ENCODE data around the gene SPAG5. TPM values are rescaled to one million over a fixed set of nuclear protein-coding genes. Genes with fewer than 3 reads are reported as not detected.

SPAG5 gene
- polyA plus RNA-seq, 1 donor from 2014 or later = 19.9 TPM

GRCh38 chr17:28549236-28550132 lies 49.3 kb downstream of the SPAG5 start:
- Histone ChIP-seq H3K4me3 (ENCODE audit: low read length) (no peak overlapping the region), H4K20me1 (ENCODE audit: insufficient read depth) (no peaks in the 10 kb centered on the region), H3K27ac (ENCODE audit: low read length) (no peak overlapping the region), H3K9me2 (ENCODE audit: insufficient read depth, low read length) (no peaks in the 10 kb centered on the region), H3K27me3 (ENCODE audit: insufficient read depth, low read depth, low read length) (no peaks in the 10 kb centered on the region), H3K36me3 (ENCODE audit: insufficient read depth, low read length) (no peaks in the 10 kb centered on the region), H3K9ac (ENCODE audit: low read length) (no peak overlapping the region), H3F3A (ENCODE audit: insufficient read depth, low read length, poor library complexity, severe bottlenecking) (no peaks in the 10 kb centered on the region), H3K9me3 (ENCODE audit: low read length) (no peaks in the 10 kb centered on the region), H2AFZ (ENCODE audit: low read depth, low read length) (no peak overlapping the region), H3K4me2 (ENCODE audit: low read length) (no peak overlapping the region), H3K79me2 (replicated peaks; ENCODE audit: insufficient read depth, low read length) (peaks cover 8% of the 10 kb centered on the region)
- TF ChIP-seq POLR2AphosphoS5 (IDR thresholded peaks at IDR 0.05) (no peak), MXI1 (conservative IDR thresholded peaks at IDR 0.05; ENCODE audit: poor library complexity, severe bottlenecking) (no peak), EP300 (conservative IDR thresholded peaks at IDR 0.05; ENCODE audit: poor library complexity, severe bottlenecking) (no peak), CTCF (IDR thresholded peaks at IDR 0.05; ENCODE audit: poor library complexity, severe bottlenecking) (no peak), SMC3 (conservative IDR thresholded peaks at IDR 0.05; ENCODE audit: poor library complexity) (no peak), RAD21 (conservative IDR thresholded peaks at IDR 0.05) (no peak), REST (IDR thresholded peaks at IDR 0.05; ENCODE audit: borderline replicate concordance) (no peak), TAF1 (IDR thresholded peaks at IDR 0.05; ENCODE audit: low read depth) (no peak), EZH2 (IDR thresholded peaks at IDR 0.05; ENCODE audit: borderline replicate concordance, insufficient read depth, low read length, poor library complexity, severe bottlenecking) (no peak)

- no peak overlapping the region for H3K4me2 ChIP-seq (ENCODE audit: low read length)
Measured at GRCh38 chr17:28548417-28549130, 50.3 kb downstream of the SPAG5 start.

More at GRCh38 chr17:28548417-28549130, 50.3 kb downstream of the SPAG5 start:
- H3K4me3 ChIP-seq (ENCODE audit: low read length) = no peak overlapping the region
- no peaks in the 10 kb centered on the region for H3K9me2 ChIP-seq (ENCODE audit: insufficient read depth, low read length)
- no peaks in the 10 kb centered on the region for H3K27me3 ChIP-seq (ENCODE audit: insufficient read depth, low read depth, low read length)
- no peaks in the 10 kb centered on the region for H3F3A ChIP-seq (ENCODE audit: insufficient read depth, low read length, poor library complexity, severe bottlenecking)
- H3K79me2 ChIP-seq (replicated peaks; ENCODE audit: insufficient read depth, low read length) = peaks cover 8% of the 10 kb centered on the region
- H3K27ac ChIP-seq (ENCODE audit: low read length) = no peak overlapping the region
- H3K9ac ChIP-seq (ENCODE audit: low read length) = no peak overlapping the region
- H2AFZ ChIP-seq (ENCODE audit: low read depth, low read length) = no peak overlapping the region
- H3K36me3 ChIP-seq (ENCODE audit: insufficient read depth, low read length) = no peaks in the 10 kb centered on the region
- H3K9me3 ChIP-seq (ENCODE audit: low read length) = no peaks in the 10 kb centered on the region
- no peak for TF ChIP-seq CTCF (IDR thresholded peaks at IDR 0.05; ENCODE audit: poor library complexity, severe bottlenecking)
- TF ChIP-seq EZH2 (IDR thresholded peaks at IDR 0.05; ENCODE audit: borderline replicate concordance, insufficient read depth, low read length, poor library complexity, severe bottlenecking) = no peak
- no peak for TF ChIP-seq REST (IDR thresholded peaks at IDR 0.05; ENCODE audit: borderline replicate concordance)
- TF ChIP-seq SMC3 (conservative IDR thresholded peaks at IDR 0.05; ENCODE audit: poor library complexity) = no peak
- TF ChIP-seq RAD21 (conservative IDR thresholded peaks at IDR 0.05) = no peak
- TF ChIP-seq EP300 (conservative IDR thresholded peaks at IDR 0.05; ENCODE audit: poor library complexity, severe bottlenecking) = no peak
- TF ChIP-seq POLR2AphosphoS5 (IDR thresholded peaks at IDR 0.05) = no peak
- no peak for TF ChIP-seq TAF1 (IDR thresholded peaks at IDR 0.05; ENCODE audit: low read depth)
- TF ChIP-seq MXI1 (conservative IDR thresholded peaks at IDR 0.05; ENCODE audit: poor library complexity, severe bottlenecking) = no peak
- no peaks in the 10 kb centered on the region for H4K20me1 ChIP-seq (ENCODE audit: insufficient read depth)
